ENCODE data around the gene NDUFA12.
A peak's percentile ranks its signal among the peaks of the same experiment; 100 is the strongest.

NDUFA12 gene

GRCh38 chr12:95017482-95017881, 14.0 kb upstream of the NDUFA12 start:
- DNase-seq, result no peak
- no peak overlapping the region for H3K27ac ChIP-seq
- no peak overlapping the region for H3K4me3 ChIP-seq
- intact Hi-C loops (cut with DNase I; ENCODE audit: low total_unique reads), result no loop called here
- H3K4me1 ChIP-seq, result no peaks in the 10 kb centered on the region
- H3K9me3 ChIP-seq, result no peaks in the 10 kb centered on the region
- H3K36me3 ChIP-seq, result peaks cover 5 to 9% (median 6%) of the 10 kb centered on the region in 3 donors
- TF ChIP-seq CTCF (IDR thresholded peaks at IDR 0.05), result no peak
- no peaks in the 10 kb centered on the region for H3K27me3 ChIP-seq

DNA sequence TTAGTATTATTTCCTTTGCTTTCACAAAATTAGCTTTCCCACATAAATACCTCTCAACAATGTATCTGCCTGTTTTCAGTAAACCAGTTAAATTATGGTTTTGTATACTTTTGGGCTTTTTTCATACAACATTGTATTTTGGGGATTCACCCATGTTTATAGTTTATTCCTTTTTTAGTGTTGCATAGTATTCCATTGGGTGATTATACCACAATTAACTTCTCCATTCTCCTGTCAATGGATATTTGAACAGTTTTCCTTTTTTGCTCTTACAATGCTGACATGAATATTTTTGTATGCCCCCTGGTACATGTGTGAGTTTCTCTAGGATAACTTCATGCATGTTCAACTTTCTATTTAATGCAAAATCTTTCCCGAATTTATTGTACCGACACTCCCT, 12.6 kb upstream of the NDUFA12 start:
- no peaks in the 10 kb centered on the region for H3K27me3 ChIP-seq
- no peak for TF ChIP-seq CTCF (IDR thresholded peaks at IDR 0.05)
- H3K36me3 ChIP-seq, result peaks cover 0 to 4% (median 0%) of the 10 kb centered on the region in 3 donors
- H3K9me3 ChIP-seq, result no peaks in the 10 kb centered on the region
- no peak for DNase-seq
- intact Hi-C loops (cut with DNase I; ENCODE audit: low total_unique reads), result no loop called here
- no peak overlapping the region for H3K4me3 ChIP-seq
- H3K4me1 ChIP-seq, result no peaks in the 10 kb centered on the region
- H3K27ac ChIP-seq, result no peak overlapping the region

DNA sequence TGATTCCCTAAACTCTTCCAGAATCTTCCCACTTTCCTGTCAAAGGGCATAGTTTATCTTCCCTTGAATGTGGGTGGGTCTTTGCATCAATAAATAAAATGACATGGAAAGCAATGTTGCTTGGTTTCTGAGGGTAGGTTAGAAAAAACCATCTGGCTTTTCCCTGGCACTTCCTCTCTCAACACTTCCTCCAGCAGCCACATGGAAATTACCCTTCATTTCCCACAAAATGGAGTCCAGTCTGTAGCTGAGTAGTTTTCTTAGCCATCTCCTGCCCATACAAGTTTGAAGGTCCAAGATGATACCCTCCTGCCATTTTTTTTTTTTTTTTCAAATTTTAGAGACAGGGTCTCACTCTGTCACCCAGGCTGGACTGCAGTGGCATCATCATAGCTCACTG, 11.1 kb upstream of the NDUFA12 start:
- Histone ChIP-seq H3K4me1 (no peaks in the 10 kb centered on the region), H3K27ac (no peak overlapping the region), H3K4me3 (no peak overlapping the region), H3K36me3 (peaks cover 0 to 3% (median 0%) of the 10 kb centered on the region in 3 donors), H3K27me3 (no peaks in the 10 kb centered on the region), H3K9me3 (no peaks in the 10 kb centered on the region)
- intact Hi-C loops (cut with DNase I; ENCODE audit: low total_unique reads), result no loop called here
- no peak for DNase-seq
- no peak for TF ChIP-seq CTCF (IDR thresholded peaks at IDR 0.05)

DNA sequence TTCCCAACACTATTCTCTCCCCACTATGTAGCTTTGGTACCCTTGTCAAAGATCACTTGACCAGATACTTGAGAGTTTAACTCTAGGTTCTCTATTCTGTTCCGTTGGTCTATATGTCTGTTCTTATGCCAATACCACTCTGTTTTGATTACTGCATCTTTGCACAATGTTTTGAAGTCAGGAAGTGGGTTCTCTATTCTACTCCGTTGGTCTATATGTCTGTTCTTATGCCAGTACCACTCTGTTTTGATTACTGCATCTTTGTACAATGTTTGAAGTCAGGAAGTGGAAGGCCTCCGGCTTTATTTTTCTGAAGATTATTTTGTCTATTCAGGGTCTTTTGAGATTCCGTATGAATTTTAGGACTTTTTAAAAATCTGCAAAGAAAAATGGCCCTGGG, 2.7 kb upstream of the NDUFA12 start:
- no peak for DNase-seq

DNA sequence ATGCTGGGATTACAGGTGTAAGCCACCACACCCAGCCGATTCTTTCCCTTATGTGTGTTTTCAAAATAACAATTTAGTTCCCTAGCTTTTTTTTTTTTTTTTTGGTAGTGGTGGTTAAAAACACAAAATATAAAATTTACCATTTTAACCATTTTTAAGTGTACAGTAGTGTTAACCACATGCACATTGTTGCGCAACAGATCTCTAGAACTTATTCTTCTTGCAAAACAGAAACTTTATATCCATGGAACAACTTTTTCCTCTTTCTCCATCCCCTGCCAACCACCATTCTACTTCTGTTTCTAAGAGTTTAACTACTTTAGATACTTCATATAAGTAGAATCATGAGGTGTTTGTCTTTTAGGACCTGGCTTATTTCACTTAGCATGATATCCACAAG, 1.1 kb upstream of the NDUFA12 start:
- Histone ChIP-seq H3K4me3 (no peak overlapping the region), H3K27ac (no peak overlapping the region), H3K9me3 (peaks cover 7 to 11% (median 8%) of the 10 kb centered on the region in 3 donors), H3K4me1 (peaks cover 0 to 26% (median 4%) of the 10 kb centered on the region in 4 donors), H3K36me3 (peaks cover 0 to 14% (median 6%) of the 10 kb centered on the region in 3 donors), H3K27me3 (no peaks in the 10 kb centered on the region)
- intact Hi-C loops (cut with DNase I; ENCODE audit: low total_unique reads), result no loop called here
- TF ChIP-seq CTCF (IDR thresholded peaks at IDR 0.05), result no peak
- no peak for DNase-seq

More for the DNA sequence above, 2.7 kb upstream of the NDUFA12 start:
- H3K27ac ChIP-seq, result no peak overlapping the region
- peaks cover 0 to 13% (median 4%) of the 10 kb centered on the region in 4 donors for H3K4me1 ChIP-seq
- no peak overlapping the region for H3K4me3 ChIP-seq
- H3K9me3 ChIP-seq, result peaks cover 7 to 11% (median 8%) of the 10 kb centered on the region in 3 donors
- intact Hi-C loops (cut with DNase I; ENCODE audit: low total_unique reads), result no loop called here
- H3K27me3 ChIP-seq, result no peaks in the 10 kb centered on the region
- TF ChIP-seq CTCF (IDR thresholded peaks at IDR 0.05), result no peak
- peaks cover 0 to 8% (median 2%) of the 10 kb centered on the region in 3 donors for H3K36me3 ChIP-seq

DNA sequence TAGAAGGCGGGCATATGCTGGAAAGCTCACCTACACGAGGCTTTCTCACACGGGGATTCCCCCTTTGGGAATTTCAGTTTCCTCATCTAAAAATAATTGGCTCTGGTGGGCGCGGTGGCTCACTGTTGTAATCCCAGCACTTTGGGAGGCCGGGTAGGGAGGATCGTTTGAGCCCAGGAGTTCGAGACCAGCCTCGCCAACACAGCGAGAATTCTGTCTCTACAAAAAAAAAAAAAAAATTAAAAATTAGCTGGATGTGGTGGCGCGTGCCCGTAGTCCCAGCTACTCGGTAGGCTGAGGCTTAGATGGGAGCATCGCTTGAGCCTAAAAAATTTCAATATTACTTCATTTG, 400 bp upstream of the NDUFA12 start:
- H3K27ac ChIP-seq, result peak overlapping the region; percentile 76 to 79
- intact Hi-C loops (cut with DNase I; ENCODE audit: low total_unique reads), result no loop called here
- no peak for TF ChIP-seq CTCF (IDR thresholded peaks at IDR 0.05)

More for the DNA sequence above, 400 bp upstream of the NDUFA12 start:
- Histone ChIP-seq H3K36me3 (peaks cover 0 to 14% (median 6%) of the 10 kb centered on the region in 3 donors), H3K4me3 (peak overlapping the region; percentile 69 to 75), H3K4me1 (peaks cover 0 to 33% (median 4%) of the 10 kb centered on the region in 4 donors), H3K9me3 (peaks cover 7 to 11% (median 8%) of the 10 kb centered on the region in 3 donors), H3K27me3 (no peaks in the 10 kb centered on the region)
- DNase-seq, result no peak
